B cell (primary cell): ENCODE measurements around the gene AMIGO1. TPM values are rescaled to one million over a fixed set of nuclear protein-coding genes. Genes with fewer than 3 reads are reported as not detected.

Experiments
- ATAC-seq: fragments of 200-7000 bp; cut with Tn5 transposase; one replicate; pipeline ENCODE4 v1.10.0; 2021; ENCODE audit warnings: low read depth, mild to moderate bottlenecking, moderate number of reproducible peaks, moderate library complexity
- CTCF ChIA-PET: fragments of 350-600 bp; sonication (Branson Sonifier 250); formaldehyde crosslinking; loops from one replicate; lab custom pipeline; 2021; ENCODE audit warnings: antibody characterized with exemption, inconsistent platforms; lab: Charles Lee
- POLR2A ChIA-PET: fragments of 350-600 bp; sonication (Branson Sonifier 250); formaldehyde crosslinking; loops from one replicate; lab custom pipeline; 2021; ENCODE audit warnings: antibody characterized with exemption; lab: Charles Lee
- DNase-seq: peaks from one replicate; pipeline ENCODE4 v3.0.0; 2013
- H2AFZ ChIP-seq: 2 replicates; pipeline ENCODE4 v1.6.1; 2012; ENCODE audit warnings: mild to moderate bottlenecking, low read depth, low read length; ENCODE audit not compliant: insufficient read depth, poor library complexity, severe bottlenecking
- H3K27ac ChIP-seq, 2 donors: 1 replicate in 1 of 2; 2 replicates in 1 of 2; pipeline ENCODE4 v1.5.1; 2012 to 2013; ENCODE audit warnings: low read length in 2 of 2, mild to moderate bottlenecking in 2 of 2, moderate library complexity in 1 of 2
- H3K27me3 ChIP-seq, 4 experiments: fragments of 200-600 bp in 1 of 4; sonication (generic) in 1 of 4; replicated peaks in 1 of 4; 1 replicate in 2 of 4; 2 replicates in 2 of 4; pipeline versions ENCODE4 v1.6.1 to v1.7.0; 2013 to 2016; ENCODE audit warnings: low read length in 3 of 4, mild to moderate bottlenecking in 2 of 4, mixed read lengths in 1 of 4, moderate library complexity in 1 of 4; ENCODE audit not compliant: insufficient read depth in 4 of 4, control insufficient read depth in 3 of 4; ENCODE audit errors: control extremely low read depth in 1 of 4
- H3K36me3 ChIP-seq, 2 experiments: replicated peaks in 1 of 2; 1 replicate in 1 of 2; 2 replicates in 1 of 2; pipeline versions ENCODE4 v1.6.1 to v1.7.1; 2013; ENCODE audit warnings: low read length in 1 of 2; ENCODE audit not compliant: insufficient read depth in 2 of 2, control insufficient read depth in 1 of 2; ENCODE audit errors: control extremely low read depth in 1 of 2, extremely low read depth in 1 of 2
- H3K4me1 ChIP-seq, 2 donors: fragments of 200-600 bp in 1 of 2; sonication (generic) in 1 of 2; 1 replicate in 1 of 2; 2 replicates in 1 of 2; pipeline versions ENCODE4 v1.5.1 to v1.6.1; 2013 to 2017; ENCODE audit warnings: low read length in 2 of 2; ENCODE audit not compliant: control insufficient read depth in 2 of 2, insufficient read depth in 2 of 2
- H3K4me2 ChIP-seq: replicated peaks from 2 replicates; pipeline ENCODE3; 2012; ENCODE audit warnings: mild to moderate bottlenecking, low read depth, low read length; ENCODE audit not compliant: poor library complexity, severe bottlenecking
- H3K4me3 ChIP-seq, 5 experiments: fragments of 200-600 bp in 1 of 5; sonication (generic) in 1 of 5; 1 replicate in 3 of 5; 2 replicates in 2 of 5; pipeline versions ENCODE4 v1.5.1 to v1.7.0; 2011 to 2016; ENCODE audit warnings: low read length in 4 of 5, mild to moderate bottlenecking in 4 of 5, low read depth in 2 of 5, control low read depth in 1 of 5, moderate library complexity in 1 of 5; ENCODE audit not compliant: insufficient read depth in 1 of 5; ENCODE audit errors: control extremely low read depth in 1 of 5, extremely low read depth in 1 of 5
- H3K79me2 ChIP-seq: fragments of 200-600 bp; sonication (generic); one replicate; pipeline ENCODE4 v1.6.0; 2016; ENCODE audit warnings: low read length; ENCODE audit not compliant: control insufficient read depth, insufficient read depth
- H3K9ac ChIP-seq: fragments of 200-600 bp; sonication (generic); 2 replicates; pipeline ENCODE4 v1.6.1; 2017; ENCODE audit warnings: mild to moderate bottlenecking, low read length, moderate library complexity
- H3K9me3 ChIP-seq, 3 donors: one replicate each; pipeline versions ENCODE4 v1.6.1 to v1.7.1; 2013; ENCODE audit warnings: low read length in 2 of 3; ENCODE audit not compliant: control insufficient read depth in 2 of 3, insufficient read depth in 1 of 3; ENCODE audit errors: control extremely low read depth in 1 of 3
- H4K20me1 ChIP-seq: 2 replicates; pipeline ENCODE4 v1.6.0; 2012; ENCODE audit warnings: mild to moderate bottlenecking, low read length; ENCODE audit not compliant: insufficient read depth, control insufficient read depth, poor library complexity, severe bottlenecking
- H3K27ac Mint-ChIP-seq: one replicate; pipeline ENCODE4 v1.8.0; 2021; ENCODE audit warnings: mixed read lengths
- H3K27me3 Mint-ChIP-seq: one replicate; pipeline ENCODE4 v1.8.0; 2021; ENCODE audit warnings: mixed read lengths
- H3K4me1 Mint-ChIP-seq: one replicate; pipeline ENCODE4 v1.8.0; 2021; ENCODE audit warnings: mixed read lengths
- H3K4me3 Mint-ChIP-seq: one replicate; pipeline ENCODE4 v1.8.0; 2021; ENCODE audit warnings: mixed read lengths
- H3K9me3 Mint-ChIP-seq: one replicate; pipeline ENCODE4 v1.8.0; 2022; ENCODE audit warnings: mixed read lengths; ENCODE audit not compliant: insufficient read depth
- EZH2 ChIP-seq: IDR thresholded peaks from 2 replicates; pipeline ENCODE4 v1.6.1; 2012; ENCODE audit warnings: borderline replicate concordance, low read depth, mild to moderate bottlenecking, moderate library complexity, low read length; ENCODE audit not compliant: insufficient read depth, poor library complexity, severe bottlenecking
- WGBS: methylation state at CpG from one replicate; pipeline ENCODE4 v1.1.5; 2013; ENCODE audit warnings: missing lambda C conversion rate; ENCODE audit not compliant: insufficient coverage; 5-methylcytosine and 5-hydroxymethylcytosine counted together
- intact Hi-C: fragments of 100-400 bp; cut with micrococcal nuclease; formaldehyde crosslinking; loops from one replicate; pipeline ENCODE4 v1.10.0; 2022
- polyA plus RNA-seq: library from polyadenylated mRNA; depleted of rRNA; stranded (reverse); fragments of >200 nt; gene quantifications from 2 replicates; pipeline ENCODE4 v1.2.3, GENCODE V29; 2012
- total RNA-seq, 2 donors: library from RNA; stranded (reverse); fragments of 120-200 nt in 1 of 2; gene quantifications; 1 replicate in 1 of 2; 2 replicates in 1 of 2; pipeline versions ENCODE4 v1.2.3 to v1.2.4, GENCODE V29; 2013 to 2022
- TF ChIP-seq, protein P1 (sequence below): fragments of 200-600 bp; IDR thresholded peaks from one replicate; pipeline ENCODE4 v1.8.0; 2022; ENCODE audit warnings: antibody characterized with exemption, mild to moderate bottlenecking

AMIGO1 gene
- total and polyA plus RNA-seq, 2 donors (not counting 1 experiment from before 2014, with no cell fraction given): 0.19 to 2.4 TPM

DNA sequence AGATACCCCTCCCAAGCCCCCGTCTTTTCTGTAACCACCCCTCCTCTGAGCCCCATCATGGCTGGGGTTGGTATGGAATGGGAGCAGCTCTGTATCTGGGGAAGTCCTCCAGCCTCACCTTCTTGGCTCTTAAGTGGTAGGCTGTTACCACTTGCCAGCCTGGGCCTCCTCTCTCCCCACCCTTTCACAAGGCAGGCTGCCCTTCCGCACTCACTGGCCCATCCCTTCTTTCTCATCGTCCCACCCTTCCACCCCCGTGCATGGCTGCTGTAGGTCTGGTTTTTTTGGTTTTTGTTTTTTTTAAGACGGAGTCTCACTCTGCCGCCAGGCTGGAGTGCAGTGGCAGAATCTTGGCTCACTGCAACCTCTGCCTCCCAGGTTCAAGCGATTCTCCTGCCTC is 10.4 kb downstream of the AMIGO1 start:
- peaks cover 46% of the 10 kb centered on the region for H3K79me2 ChIP-seq
- peaks cover 63% of the 10 kb centered on the region for H4K20me1 ChIP-seq
- no peak overlapping the region for H3K4me3 ChIP-seq
- H3K4me2 ChIP-seq: no peak overlapping the region
- no peaks in the 10 kb centered on the region for H3K9me3 ChIP-seq
- POLR2A ChIA-PET: no interaction called here
- no peaks in the 10 kb centered on the region for H3K27me3 ChIP-seq
- no peak overlapping the region for H3K4me3 Mint-ChIP-seq
- H3K27me3 Mint-ChIP-seq: no peaks in the 10 kb centered on the region
- H2AFZ ChIP-seq: no peak overlapping the region
- no peaks in the 10 kb centered on the region for H3K9me3 Mint-ChIP-seq
- TF ChIP-seq, protein P1, sequence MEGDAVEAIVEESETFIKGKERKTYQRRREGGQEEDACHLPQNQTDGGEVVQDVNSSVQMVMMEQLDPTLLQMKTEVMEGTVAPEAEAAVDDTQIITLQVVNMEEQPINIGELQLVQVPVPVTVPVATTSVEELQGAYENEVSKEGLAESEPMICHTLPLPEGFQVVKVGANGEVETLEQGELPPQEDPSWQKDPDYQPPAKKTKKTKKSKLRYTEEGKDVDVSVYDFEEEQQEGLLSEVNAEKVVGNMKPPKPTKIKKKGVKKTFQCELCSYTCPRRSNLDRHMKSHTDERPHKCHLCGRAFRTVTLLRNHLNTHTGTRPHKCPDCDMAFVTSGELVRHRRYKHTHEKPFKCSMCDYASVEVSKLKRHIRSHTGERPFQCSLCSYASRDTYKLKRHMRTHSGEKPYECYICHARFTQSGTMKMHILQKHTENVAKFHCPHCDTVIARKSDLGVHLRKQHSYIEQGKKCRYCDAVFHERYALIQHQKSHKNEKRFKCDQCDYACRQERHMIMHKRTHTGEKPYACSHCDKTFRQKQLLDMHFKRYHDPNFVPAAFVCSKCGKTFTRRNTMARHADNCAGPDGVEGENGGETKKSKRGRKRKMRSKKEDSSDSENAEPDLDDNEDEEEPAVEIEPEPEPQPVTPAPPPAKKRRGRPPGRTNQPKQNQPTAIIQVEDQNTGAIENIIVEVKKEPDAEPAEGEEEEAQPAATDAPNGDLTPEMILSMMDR: no peak
- no peak for TF ChIP-seq EZH2
- no peak overlapping the region for H3K27ac ChIP-seq
- H3K9ac ChIP-seq: no peak overlapping the region
- CTCF ChIA-PET: interaction anchor here (1.3 to 37.9 kb wide), 4 partner anchors 8 to 220 kb away, joined by 3 to 926 read pairs (median 12); partner anchors contain the start of genes ATXN7L2 and GPR61
- H3K4me1 Mint-ChIP-seq: peaks cover 59% of the 10 kb centered on the region
- ATAC-seq (no peak), DNase-seq (no peak)
- no CpG with 5 or more reads among the region's 7 CpGs for WGBS
- H3K27ac Mint-ChIP-seq: no peak overlapping the region
- intact Hi-C loops: no loop called here
- H3K4me1 ChIP-seq: peaks cover 24 to 32% of the 10 kb centered on the region in 2 donors
- H3K36me3 ChIP-seq: peaks cover 0 to 49% of the 10 kb centered on the region in 2 experiments

DNA sequence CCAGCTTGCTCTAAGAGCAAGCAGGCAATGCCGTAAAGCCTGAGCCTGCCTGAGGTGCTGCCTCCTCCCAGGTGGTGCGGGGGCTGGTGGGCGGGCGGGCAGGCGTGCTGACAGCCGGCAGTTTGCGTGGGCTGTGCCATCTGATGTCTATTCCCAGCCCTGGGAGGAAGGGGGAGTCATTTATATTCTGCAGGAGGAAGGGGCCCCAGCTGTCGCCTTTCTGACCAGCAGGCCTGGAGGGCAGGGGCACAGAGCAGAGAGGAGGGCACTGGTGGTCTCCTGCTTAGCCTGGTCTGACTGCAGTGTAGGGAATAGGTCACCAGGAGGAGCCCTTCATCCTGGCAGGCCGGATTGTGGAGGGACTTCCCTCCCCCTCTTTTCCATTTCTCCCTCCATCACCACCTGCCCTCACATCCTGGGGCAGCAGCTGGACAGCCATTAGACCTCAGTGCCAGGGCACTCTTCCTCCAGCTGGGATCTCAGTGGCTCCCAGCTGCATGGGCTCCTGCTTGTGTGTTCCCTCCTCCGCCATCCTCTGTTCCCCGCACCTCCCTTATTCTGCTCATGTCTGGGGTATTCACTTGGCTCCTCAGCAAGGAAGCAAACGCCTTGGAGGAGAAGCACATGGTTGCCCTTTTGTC is 11.2 kb downstream of the AMIGO1 start:
- H3K36me3 ChIP-seq: peaks cover 0 to 49% of the 10 kb centered on the region in 2 experiments
- no peak overlapping the region for H3K4me3 ChIP-seq
- Mint-ChIP-seq H3K4me3 (no peak overlapping the region), H3K27ac (no peak overlapping the region), H3K27me3 (no peaks in the 10 kb centered on the region), H3K9me3 (no peaks in the 10 kb centered on the region), H3K4me1 (peaks cover 62% of the 10 kb centered on the region)
- H2AFZ ChIP-seq: no peak overlapping the region
- TF ChIP-seq, protein P1: no peak
- no peak for TF ChIP-seq EZH2
- H3K79me2 ChIP-seq: peaks cover 51% of the 10 kb centered on the region
- H3K9ac ChIP-seq: no peak overlapping the region
- 80% methylated on average over 7 of the region's 12 CpGs for WGBS
- ChIA-PET CTCF (interaction anchor here (1.4 to 37.9 kb wide), 5 partner anchors 8 to 48 kb away, joined by 3 to 926 read pairs (median 6); partner anchors contain the start of genes ATXN7L2 and GPR61), POLR2A (no interaction called here)
- no peak overlapping the region for H3K4me2 ChIP-seq
- ATAC-seq (no peak), DNase-seq (no peak)
- no peak overlapping the region for H3K27ac ChIP-seq
- peaks cover 28 to 36% of the 10 kb centered on the region in 2 donors for H3K4me1 ChIP-seq
- H3K9me3 ChIP-seq: no peaks in the 10 kb centered on the region
- no peaks in the 10 kb centered on the region for H3K27me3 ChIP-seq
- peaks cover 63% of the 10 kb centered on the region for H4K20me1 ChIP-seq
- intact Hi-C loops: no loop called here
